ENCODE data around the gene FCRL6.

DNA sequence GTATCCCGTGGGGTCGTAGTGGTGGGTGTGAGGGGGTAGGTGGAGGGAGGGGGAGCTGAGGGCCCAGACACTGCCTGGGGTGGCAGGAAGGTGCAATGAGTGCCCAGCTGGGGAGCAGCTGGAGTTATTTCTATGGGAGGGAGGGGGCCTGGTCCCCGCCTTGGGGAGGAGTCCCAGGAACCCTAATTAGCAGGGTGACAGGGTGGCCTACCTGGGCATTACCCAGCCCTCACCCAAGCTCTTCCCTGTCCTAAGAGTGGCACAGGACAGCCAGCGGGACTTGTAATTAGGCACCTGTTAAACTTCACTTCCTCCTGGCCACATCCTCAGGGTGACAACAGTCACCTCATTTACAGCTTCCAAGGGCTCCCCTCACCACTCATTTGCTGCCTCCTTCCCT, 60.4 kb downstream of the FCRL6 start, which contains the start of gene VSIG8:
- TF ChIP-seq EZH2 (IDR thresholded peaks at IDR 0.05; ENCODE audit: borderline replicate concordance, low read depth, low read length, severe bottlenecking), result no peak
- TF ChIP-seq POLR2A (IDR thresholded peaks at IDR 0.05; ENCODE audit: low read depth, low read length), result no peak
- TF ChIP-seq, protein P1, sequence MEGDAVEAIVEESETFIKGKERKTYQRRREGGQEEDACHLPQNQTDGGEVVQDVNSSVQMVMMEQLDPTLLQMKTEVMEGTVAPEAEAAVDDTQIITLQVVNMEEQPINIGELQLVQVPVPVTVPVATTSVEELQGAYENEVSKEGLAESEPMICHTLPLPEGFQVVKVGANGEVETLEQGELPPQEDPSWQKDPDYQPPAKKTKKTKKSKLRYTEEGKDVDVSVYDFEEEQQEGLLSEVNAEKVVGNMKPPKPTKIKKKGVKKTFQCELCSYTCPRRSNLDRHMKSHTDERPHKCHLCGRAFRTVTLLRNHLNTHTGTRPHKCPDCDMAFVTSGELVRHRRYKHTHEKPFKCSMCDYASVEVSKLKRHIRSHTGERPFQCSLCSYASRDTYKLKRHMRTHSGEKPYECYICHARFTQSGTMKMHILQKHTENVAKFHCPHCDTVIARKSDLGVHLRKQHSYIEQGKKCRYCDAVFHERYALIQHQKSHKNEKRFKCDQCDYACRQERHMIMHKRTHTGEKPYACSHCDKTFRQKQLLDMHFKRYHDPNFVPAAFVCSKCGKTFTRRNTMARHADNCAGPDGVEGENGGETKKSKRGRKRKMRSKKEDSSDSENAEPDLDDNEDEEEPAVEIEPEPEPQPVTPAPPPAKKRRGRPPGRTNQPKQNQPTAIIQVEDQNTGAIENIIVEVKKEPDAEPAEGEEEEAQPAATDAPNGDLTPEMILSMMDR (IDR thresholded peaks at IDR 0.05; ENCODE audit: extremely low read depth in 1 of 2, insufficient read depth in 1 of 2, low read depth in 1 of 2, low read length in 2 of 2), result no peak
- TF ChIP-seq POLR2AphosphoS5 (IDR thresholded peaks at IDR 0.05; ENCODE audit: insufficient read depth, low read depth, low read length), result no peak
- TF ChIP-seq JUN (IDR thresholded peaks at IDR 0.05; ENCODE audit: borderline replicate concordance, insufficient read depth, insufficient read length, low read depth), result no peak
- TF ChIP-seq, protein P2, sequence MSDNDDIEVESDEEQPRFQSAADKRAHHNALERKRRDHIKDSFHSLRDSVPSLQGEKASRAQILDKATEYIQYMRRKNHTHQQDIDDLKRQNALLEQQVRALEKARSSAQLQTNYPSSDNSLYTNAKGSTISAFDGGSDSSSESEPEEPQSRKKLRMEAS (IDR thresholded peaks at IDR 0.05; ENCODE audit: insufficient read depth, insufficient read length), result no peak
- TF ChIP-seq FOS (IDR thresholded peaks at IDR 0.05; ENCODE audit: borderline replicate concordance, insufficient read depth, low read length), result no peak
